GM12878 (cell line): ENCODE data around the gene TMC8. TPM values are rescaled to one million over a fixed set of nuclear protein-coding genes. Genes with fewer than 3 reads are reported as not detected.

Source experiments
- BCL11A ChIP-seq: IDR thresholded peaks from 2 replicates; pipeline ENCODE4 v1.6.1; 2011; ENCODE audit warnings: low read depth, low read length
- CBFB ChIP-seq: IDR thresholded peaks from 2 replicates; pipeline ENCODE4 v1.6.1; 2016; ENCODE audit warnings: antibody characterized with exemption, low read depth
- CBX3 ChIP-seq: fragments of 200-600 bp; sonication (generic); IDR thresholded peaks from 2 replicates; pipeline ENCODE4 v1.6.1; 2016; ENCODE audit warnings: low read depth, borderline replicate concordance
- EZH2 ChIP-seq: IDR thresholded peaks from 2 replicates; pipeline ENCODE4 v1.6.1; 2012; ENCODE audit warnings: low read depth, mild to moderate bottlenecking, control low read depth, inconsistent platforms, low read length, borderline replicate concordance; ENCODE audit not compliant: control insufficient read depth
- IKZF1 ChIP-seq: fragments of 450-650 bp; conservative IDR thresholded peaks from 2 replicates; pipeline ENCODE4 v1.6.1; 2017; ENCODE audit warnings: antibody characterized with exemption, mild to moderate bottlenecking
- MLLT1 ChIP-seq: fragments of 450-650 bp; IDR thresholded peaks from 2 replicates; pipeline ENCODE4 v1.6.1; 2016; ENCODE audit warnings: mild to moderate bottlenecking
- NRF1 ChIP-seq: conservative IDR thresholded peaks from 2 replicates; pipeline ENCODE4 v1.6.1; 2011; ENCODE audit warnings: mild to moderate bottlenecking, low read depth, low read length, improper control_type of control experiment
- REST ChIP-seq: IDR thresholded peaks from 2 replicates; pipeline ENCODE4 v1.6.1; 2012; ENCODE audit warnings: mild to moderate bottlenecking, low read depth, low read length
- SMC3 ChIP-seq: IDR thresholded peaks from 2 replicates; pipeline ENCODE4 v1.6.1; 2011; ENCODE audit warnings: low read length, improper control_type of control experiment, borderline replicate concordance
- SUPT20H ChIP-seq: IDR thresholded peaks from 2 replicates; pipeline ENCODE4 v1.6.1; 2011; ENCODE audit warnings: low read depth, mild to moderate bottlenecking, low read length, moderate library complexity, borderline replicate concordance; ENCODE audit not compliant: control insufficient read depth
- TCF7 ChIP-seq: IDR thresholded peaks from 2 replicates; pipeline ENCODE4 v1.6.1; 2014; ENCODE audit warnings: antibody characterized with exemption, borderline replicate concordance
- USF2 ChIP-seq: IDR thresholded peaks from 2 replicates; pipeline ENCODE4 v1.6.1; 2011; ENCODE audit warnings: low read depth, low read length, improper control_type of control experiment, borderline replicate concordance
- ZBTB11 ChIP-seq: fragments of 450-650 bp; formaldehyde crosslinking; IDR thresholded peaks from 2 replicates; pipeline ENCODE4 v1.5.0; 2022; ENCODE audit warnings: mild to moderate bottlenecking, missing genetic modification characterization
- ZBTB40 ChIP-seq: fragments of 450-650 bp; IDR thresholded peaks from 2 replicates; pipeline ENCODE4 v1.6.1; 2016; ENCODE audit warnings: mild to moderate bottlenecking, moderate library complexity, borderline replicate concordance
- polyA plus RNA-seq, 11 experiments: library from polyadenylated mRNA; depleted of rRNA in 4 of 11; unstranded in 6 of 11; stranded (reverse) in 5 of 11; fragments of >200 nt; fragmentation: Nextera tagmentation in 4 of 11; fragmentation: Illumina TruSeq in 1 of 11; extraction: Ambion mirVana in 4 of 11; extraction: Trizol in 1 of 11; gene quantifications; 1 replicate in 1 of 11; 2 replicates in 10 of 11; pipeline versions ENCODE4 v1.2.1 to v1.2.3, GENCODE V29; 2011 to 2016; ENCODE audit warnings: inconsistent platforms in 2 of 11, missing spikeins in 2 of 11, low read depth in 1 of 11
- total RNA-seq, 4 experiments: library from RNA; depleted of rRNA in 3 of 4; stranded (reverse); fragments of >200 nt in 3 of 4; fragmentation: Illumina TruSeq in 1 of 4; extraction: Trizol in 1 of 4; gene quantifications; 2 replicates each; pipeline versions ENCODE4 v1.2.1 to v1.2.3, GENCODE V29; 2013 to 2021

Gene TMC8
- total and polyA plus RNA-seq, 10 of the 15 experiments (the other 5 are each of a cell fraction or from before 2014, with no cell fraction given), result 2.7 to 128 (median 40.0) TPM

- TF ChIP-seq ZBTB40 (no peak), SUPT20H (no peak), USF2 (no peak), REST (no peak), EZH2 (no peak), TCF7 (no peak), CBX3 (no peak), SMC3 (no peak), BCL11A (no peak), MLLT1 (no peak; the same call in 1 of the 2 replicates), NRF1 (no peak), CBFB (peak; percentile 28; the same call in 1 of the 2 replicates), ZBTB11 (CRISPR knock-in tag) (no peak), IKZF1 (peak; percentile 52; the same call in 1 of the 2 replicates)
Measured at GRCh38 chr17:78113804-78114785, 16.5 kb upstream of the TMC8 start (continued).
